ENCODE data around the gene HAPLN1.

DNA sequence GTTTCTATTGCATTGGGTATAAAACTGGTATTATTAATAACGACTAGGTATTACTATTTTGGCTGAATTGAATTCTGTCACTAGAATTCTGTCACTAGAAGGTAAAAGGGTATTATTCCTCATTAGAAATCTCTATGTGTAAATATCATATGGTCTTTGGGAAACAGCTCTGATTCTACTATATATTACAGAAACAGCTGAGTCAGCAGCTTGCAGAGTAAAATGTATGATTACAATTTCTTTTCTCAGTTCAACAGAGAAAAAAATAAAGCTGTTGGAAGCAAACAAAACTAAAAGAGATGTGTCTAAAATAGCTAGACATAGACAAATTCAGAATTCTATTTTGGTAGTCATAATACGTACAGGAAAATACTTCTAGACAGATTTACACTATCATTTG lies 48.5 kb downstream of the HAPLN1 start:
- no peak for TF ChIP-seq POLR2A (IDR thresholded peaks at IDR 0.05)
- TF ChIP-seq, protein P1, sequence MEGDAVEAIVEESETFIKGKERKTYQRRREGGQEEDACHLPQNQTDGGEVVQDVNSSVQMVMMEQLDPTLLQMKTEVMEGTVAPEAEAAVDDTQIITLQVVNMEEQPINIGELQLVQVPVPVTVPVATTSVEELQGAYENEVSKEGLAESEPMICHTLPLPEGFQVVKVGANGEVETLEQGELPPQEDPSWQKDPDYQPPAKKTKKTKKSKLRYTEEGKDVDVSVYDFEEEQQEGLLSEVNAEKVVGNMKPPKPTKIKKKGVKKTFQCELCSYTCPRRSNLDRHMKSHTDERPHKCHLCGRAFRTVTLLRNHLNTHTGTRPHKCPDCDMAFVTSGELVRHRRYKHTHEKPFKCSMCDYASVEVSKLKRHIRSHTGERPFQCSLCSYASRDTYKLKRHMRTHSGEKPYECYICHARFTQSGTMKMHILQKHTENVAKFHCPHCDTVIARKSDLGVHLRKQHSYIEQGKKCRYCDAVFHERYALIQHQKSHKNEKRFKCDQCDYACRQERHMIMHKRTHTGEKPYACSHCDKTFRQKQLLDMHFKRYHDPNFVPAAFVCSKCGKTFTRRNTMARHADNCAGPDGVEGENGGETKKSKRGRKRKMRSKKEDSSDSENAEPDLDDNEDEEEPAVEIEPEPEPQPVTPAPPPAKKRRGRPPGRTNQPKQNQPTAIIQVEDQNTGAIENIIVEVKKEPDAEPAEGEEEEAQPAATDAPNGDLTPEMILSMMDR (IDR thresholded peaks at IDR 0.05): no peak
